ENCODE measurements around the gene LIFR. TPM values are rescaled to one million over a fixed set of nuclear protein-coding genes. Genes with fewer than 3 reads are reported as not detected.

Gene LIFR
- total RNA-seq, 1 donor from 2014 or later, result 33.4 TPM

GRCh38 chr5:38468202-38468673 lies 88.2 kb downstream of the LIFR start:
- TF ChIP-seq, protein P1, sequence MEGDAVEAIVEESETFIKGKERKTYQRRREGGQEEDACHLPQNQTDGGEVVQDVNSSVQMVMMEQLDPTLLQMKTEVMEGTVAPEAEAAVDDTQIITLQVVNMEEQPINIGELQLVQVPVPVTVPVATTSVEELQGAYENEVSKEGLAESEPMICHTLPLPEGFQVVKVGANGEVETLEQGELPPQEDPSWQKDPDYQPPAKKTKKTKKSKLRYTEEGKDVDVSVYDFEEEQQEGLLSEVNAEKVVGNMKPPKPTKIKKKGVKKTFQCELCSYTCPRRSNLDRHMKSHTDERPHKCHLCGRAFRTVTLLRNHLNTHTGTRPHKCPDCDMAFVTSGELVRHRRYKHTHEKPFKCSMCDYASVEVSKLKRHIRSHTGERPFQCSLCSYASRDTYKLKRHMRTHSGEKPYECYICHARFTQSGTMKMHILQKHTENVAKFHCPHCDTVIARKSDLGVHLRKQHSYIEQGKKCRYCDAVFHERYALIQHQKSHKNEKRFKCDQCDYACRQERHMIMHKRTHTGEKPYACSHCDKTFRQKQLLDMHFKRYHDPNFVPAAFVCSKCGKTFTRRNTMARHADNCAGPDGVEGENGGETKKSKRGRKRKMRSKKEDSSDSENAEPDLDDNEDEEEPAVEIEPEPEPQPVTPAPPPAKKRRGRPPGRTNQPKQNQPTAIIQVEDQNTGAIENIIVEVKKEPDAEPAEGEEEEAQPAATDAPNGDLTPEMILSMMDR (IDR thresholded peaks at IDR 0.05; ENCODE audit: unreplicated experiment), result no peak
- no peaks in the 10 kb centered on the region for H3K4me1 Mint-ChIP-seq (ENCODE audit: low read depth)
- H3K27ac Mint-ChIP-seq, result no peak overlapping the region
- no peaks in the 10 kb centered on the region for H3K9me3 Mint-ChIP-seq (ENCODE audit: low read depth)
- H3K4me3 Mint-ChIP-seq (ENCODE audit: low read depth), result no peak overlapping the region
- DNase-seq (ENCODE audit: low spot score, unreplicated experiment), result no peak
- H3K27me3 Mint-ChIP-seq, result peaks cover 6% of the 10 kb centered on the region
- no peaks in the 10 kb centered on the region for H3K36me3 Mint-ChIP-seq (ENCODE audit: insufficient read depth)

- Mint-ChIP-seq H3K27me3 (peaks cover 6% of the 10 kb centered on the region), H3K36me3 (ENCODE audit: insufficient read depth) (no peaks in the 10 kb centered on the region), H3K9me3 (ENCODE audit: low read depth) (peaks cover under 1% of the 10 kb centered on the region), H3K27ac (no peak overlapping the region), H3K4me1 (ENCODE audit: low read depth) (no peaks in the 10 kb centered on the region), H3K4me3 (ENCODE audit: low read depth) (no peak overlapping the region)
- TF ChIP-seq, protein P1 (IDR thresholded peaks at IDR 0.05; ENCODE audit: unreplicated experiment), result no peak
- no peak for DNase-seq (ENCODE audit: low spot score, unreplicated experiment)
These were observed 88.9 kb downstream of the LIFR start for GRCh38 chr5:38467353-38468040.

- H3K27me3 Mint-ChIP-seq, result peaks cover 6% of the 10 kb centered on the region
- DNase-seq (ENCODE audit: low spot score, unreplicated experiment), result no peak
- peaks cover 4% of the 10 kb centered on the region for H3K9me3 Mint-ChIP-seq (ENCODE audit: low read depth)
- H3K4me1 Mint-ChIP-seq (ENCODE audit: low read depth), result no peaks in the 10 kb centered on the region
- H3K36me3 Mint-ChIP-seq (ENCODE audit: insufficient read depth), result no peaks in the 10 kb centered on the region
- H3K27ac Mint-ChIP-seq, result no peak overlapping the region
- H3K4me3 Mint-ChIP-seq (ENCODE audit: low read depth), result no peak overlapping the region
- TF ChIP-seq, protein P1 (IDR thresholded peaks at IDR 0.05; ENCODE audit: unreplicated experiment), result no peak
These were observed 89.8 kb downstream of the LIFR start for GRCh38 chr5:38466424-38467189.

DNA sequence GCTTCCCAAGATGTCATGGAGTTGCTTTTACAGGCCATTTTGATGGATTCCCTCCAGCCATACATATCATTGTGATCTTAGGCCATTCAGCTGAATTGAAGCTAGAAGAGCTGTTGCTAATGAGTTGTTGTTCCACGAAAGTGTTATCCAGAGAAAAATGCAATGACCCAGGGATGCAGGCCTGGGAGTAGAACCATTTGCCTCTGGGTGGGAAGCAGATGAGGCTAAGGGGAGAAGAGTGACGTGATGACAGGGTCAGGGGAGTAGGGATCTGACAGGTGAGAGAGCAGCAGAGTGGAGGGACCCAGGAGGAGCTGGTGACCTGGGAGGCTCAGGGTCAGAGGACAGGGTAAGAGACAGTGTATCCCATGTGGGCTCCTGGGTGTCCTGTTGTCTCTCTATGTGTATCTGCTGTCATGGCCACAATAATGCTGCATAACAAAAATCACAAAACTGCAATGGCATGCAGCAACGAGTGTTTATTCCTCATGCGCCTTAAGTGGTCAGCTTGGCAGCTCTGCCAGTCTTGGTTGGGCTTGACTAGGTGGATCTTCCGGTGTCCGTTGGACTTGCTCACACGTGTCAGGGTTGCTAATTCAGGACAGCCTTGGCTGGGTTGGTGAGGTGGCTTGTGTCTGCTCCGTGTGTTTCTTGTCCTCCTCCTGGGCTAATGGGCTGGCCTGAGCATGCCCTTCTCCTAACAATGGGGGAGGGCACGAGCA lies 90.6 kb downstream of the LIFR start:
- H3K36me3 Mint-ChIP-seq (ENCODE audit: insufficient read depth), result no peaks in the 10 kb centered on the region

More for the DNA sequence above, 90.6 kb downstream of the LIFR start:
- Mint-ChIP-seq H3K27ac (no peak overlapping the region), H3K4me1 (ENCODE audit: low read depth) (no peaks in the 10 kb centered on the region), H3K9me3 (ENCODE audit: low read depth) (peaks cover 4% of the 10 kb centered on the region), H3K27me3 (peaks cover 6% of the 10 kb centered on the region), H3K4me3 (ENCODE audit: low read depth) (no peak overlapping the region)
- TF ChIP-seq, protein P1 (IDR thresholded peaks at IDR 0.05; ENCODE audit: unreplicated experiment), result no peak
- DNase-seq (ENCODE audit: low spot score, unreplicated experiment), result no peak
